GM18873 (cell line): Measurements from ENCODE around the gene ZNF17.

Experiments used
- ATAC-seq: cut with Tn5 transposase; IDR thresholded peaks from one replicate; pipeline ENCODE4 v1.9.1; 2021; ENCODE audit warnings: mild to moderate bottlenecking, moderate library complexity, moderate number of reproducible peaks; ENCODE audit not compliant: unreplicated experiment, low FRiP score

The ZNF17 gene

GRCh38 chr19:57421037-57421436, 10.1 kb downstream of the ZNF17 start:
- ATAC-seq = no peak

GRCh38 chr19:57434386-57435061, 23.6 kb downstream of the ZNF17 start:
- ATAC-seq = no peak

- peak; percentile 96 for ATAC-seq
Observed at GRCh38 chr19:57435062-57435978, 24.4 kb downstream of the ZNF17 start, which contains the start of gene ZNF749. Gene ZNF749 (plus strand): TSS chr19:57435325. CDS start chr19:57435579, 254 bp downstream.

- ATAC-seq = no peak
Observed at GRCh38 chr19:57436417-57436816, 25.5 kb downstream of the ZNF17 start.

- ATAC-seq = no peak
Observed at GRCh38 chr19:57437931-57438330, 27.0 kb downstream of the ZNF17 start.

- no peak for ATAC-seq
Observed at GRCh38 chr19:57438925-57439324, 28.0 kb downstream of the ZNF17 start.

- no peak for ATAC-seq
Observed at GRCh38 chr19:57441979-57442752, 31.2 kb downstream of the ZNF17 start.

GRCh38 chr19:57443121-57443696, 32.2 kb downstream of the ZNF17 start:
- no peak for ATAC-seq

- ATAC-seq = no peak
Observed at GRCh38 chr19:57452307-57452706, 41.3 kb downstream of the ZNF17 start.

GRCh38 chr19:57465680-57466381, 54.9 kb downstream of the ZNF17 start:
- ATAC-seq = no peak

GRCh38 chr19:57466489-57466888, 55.5 kb downstream of the ZNF17 start:
- no peak for ATAC-seq
